Panc1 (cell line): ENCODE data around the gene CHST9. TPM values are rescaled to one million over a fixed set of nuclear protein-coding genes. Genes with fewer than 3 reads are reported as not detected.

Source experiments
- ATAC-seq: fragments of 200-7000 bp; cut with Tn5 transposase; 2 replicates; pipeline ENCODE4 v1.9.1; 2020; ENCODE audit warnings: mild to moderate bottlenecking, moderate library complexity
- BruUV-seq: library from RNA; stranded (reverse); fragments of 400-500 nt; replicated peaks from 2 replicates; lab custom pipeline; 2021; lab: Mats Ljungman, UMichigan
- CTCF ChIA-PET: fragments of 300-600 bp; sonication (Branson Sonifier 250); formaldehyde crosslinking; loops from one replicate; lab custom pipeline; 2022; ENCODE audit warnings: antibody characterized with exemption; lab: Charles Lee
- POLR2A ChIA-PET: fragments of 300-600 bp; sonication (Branson Sonifier 250); formaldehyde crosslinking; loops from one replicate; lab custom pipeline; 2022; ENCODE audit warnings: antibody characterized with exemption; lab: Charles Lee
- DNase-seq: peaks from one replicate; pipeline ENCODE4 v3.0.0-alpha.2; 2010; ENCODE audit warnings: low read depth, low spot score
- H3K27ac ChIP-seq: 2 replicates; pipeline ENCODE4 v1.5.1; 2011; ENCODE audit warnings: mild to moderate bottlenecking, low read length, inconsistent platforms
- H3K27me3 ChIP-seq: fragments of 200-500 bp; sonication (Bioruptor generic); 2 replicates; pipeline ENCODE4 v1.6.0; 2014; ENCODE audit warnings: low read length, inconsistent platforms; ENCODE audit not compliant: control insufficient read depth, insufficient read depth
- H3K36me3 ChIP-seq: fragments of 200-500 bp; sonication (Bioruptor generic); 2 replicates; pipeline ENCODE4 v1.5.1; 2014; ENCODE audit warnings: inconsistent platforms, mild to moderate bottlenecking, low read length, moderate library complexity; ENCODE audit not compliant: control insufficient read depth, insufficient read depth
- H3K4me1 ChIP-seq: 2 replicates; pipeline ENCODE4 v1.5.1; 2011; ENCODE audit warnings: inconsistent platforms, mild to moderate bottlenecking, low read length, moderate library complexity; ENCODE audit not compliant: control insufficient read depth, insufficient read depth
- H3K4me3 ChIP-seq, 2 experiments: 2 replicates each; pipeline ENCODE4 v1.5.1; 2011 to 2012; ENCODE audit warnings: low read depth in 2 of 2, low read length in 2 of 2, mild to moderate bottlenecking in 2 of 2, inconsistent platforms in 1 of 2, moderate library complexity in 1 of 2
- H3K9me3 ChIP-seq: fragments of 200-500 bp; sonication (Bioruptor generic); 2 replicates; pipeline ENCODE4 v1.5.1; 2014; ENCODE audit warnings: low read depth, mild to moderate bottlenecking, inconsistent platforms, low read length, moderate library complexity; ENCODE audit not compliant: control insufficient read depth, insufficient read depth
- POLR2AphosphoS5 ChIP-seq: IDR thresholded peaks from 2 replicates; pipeline ENCODE4 v1.6.1; 2012; ENCODE audit warnings: mild to moderate bottlenecking, low read depth, low read length, moderate library complexity
- SIN3A ChIP-seq: IDR thresholded peaks from 2 replicates; pipeline ENCODE4 v1.6.1; 2012; ENCODE audit warnings: low read depth, mild to moderate bottlenecking, low read length, moderate library complexity, borderline replicate concordance; ENCODE audit not compliant: insufficient read depth
- TCF7L2 ChIP-seq: IDR thresholded peaks from 2 replicates; pipeline ENCODE4 v1.6.1; 2011; ENCODE audit warnings: mild to moderate bottlenecking, low read depth, low read length, inconsistent platforms
- in situ Hi-C: cut with HindIII; loops from 2 replicates; pipeline ENCODE4 v1.10.0; 2016; ENCODE audit warnings: low sequenced_read_pairs, low pct_unique_long_range_greater_than_20kb
- intact Hi-C: fragments of 100-400 bp; cut with micrococcal nuclease; formaldehyde crosslinking; loops from one replicate; pipeline ENCODE4 v1.10.0; 2022; ENCODE audit not compliant: unreplicated experiment
- total RNA-seq: library from RNA; stranded (reverse); gene quantifications from one replicate; pipeline ENCODE4 v1.2.1, GENCODE V29; 2021; ENCODE audit not compliant: unreplicated experiment
- TF ChIP-seq, protein P1 (sequence below): fragments of 450-650 bp; IDR thresholded peaks from 2 replicates; pipeline ENCODE4 v1.5.1; 2017; ENCODE audit warnings: mild to moderate bottlenecking
- TF ChIP-seq, protein P2 (sequence below), 2 experiments: IDR thresholded peaks; 2 replicates each; pipeline ENCODE4 v1.6.1; 2011 to 2012; ENCODE audit warnings: low read depth in 2 of 2, control low read depth in 1 of 2, low read length in 1 of 2, mild to moderate bottlenecking in 1 of 2, moderate library complexity in 1 of 2; ENCODE audit not compliant: insufficient read depth in 1 of 2

The CHST9 gene
- total RNA-seq, 1 experiment from 2014 or later = 0.05 TPM

DNA sequence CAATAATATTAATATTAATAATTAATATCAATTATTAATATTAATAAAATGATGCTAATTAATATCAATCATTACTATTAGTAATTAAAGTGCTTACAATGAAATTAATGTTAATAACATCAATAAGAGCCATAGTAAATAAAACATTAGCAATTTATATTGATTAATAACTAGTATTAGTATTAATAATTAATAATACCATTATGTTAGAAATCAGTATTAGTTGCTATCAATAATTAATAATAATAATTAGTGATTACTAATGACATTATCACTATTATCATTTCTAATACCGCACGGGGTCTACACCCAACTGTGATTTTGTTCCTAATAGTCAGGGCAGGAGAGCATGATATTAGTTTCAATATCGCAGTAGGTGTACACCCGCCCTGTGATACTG is 296.8 kb downstream of the CHST9 start:
- ATAC-seq = no peak
- ChIA-PET POLR2A (no interaction called here), CTCF (no interaction called here)
- intact Hi-C loops (no loop called here), in situ Hi-C loops (no loop called here)
- Histone ChIP-seq H3K27ac (no peak overlapping the region), H3K4me1 (no peaks in the 10 kb centered on the region), H3K9me3 (no peaks in the 10 kb centered on the region), H3K27me3 (no peaks in the 10 kb centered on the region), H3K4me3 (no peak overlapping the region), H3K36me3 (no peaks in the 10 kb centered on the region)
- BruUV-seq = no TSS peak
- no peak for TF ChIP-seq POLR2AphosphoS5
- TF ChIP-seq, protein P1, sequence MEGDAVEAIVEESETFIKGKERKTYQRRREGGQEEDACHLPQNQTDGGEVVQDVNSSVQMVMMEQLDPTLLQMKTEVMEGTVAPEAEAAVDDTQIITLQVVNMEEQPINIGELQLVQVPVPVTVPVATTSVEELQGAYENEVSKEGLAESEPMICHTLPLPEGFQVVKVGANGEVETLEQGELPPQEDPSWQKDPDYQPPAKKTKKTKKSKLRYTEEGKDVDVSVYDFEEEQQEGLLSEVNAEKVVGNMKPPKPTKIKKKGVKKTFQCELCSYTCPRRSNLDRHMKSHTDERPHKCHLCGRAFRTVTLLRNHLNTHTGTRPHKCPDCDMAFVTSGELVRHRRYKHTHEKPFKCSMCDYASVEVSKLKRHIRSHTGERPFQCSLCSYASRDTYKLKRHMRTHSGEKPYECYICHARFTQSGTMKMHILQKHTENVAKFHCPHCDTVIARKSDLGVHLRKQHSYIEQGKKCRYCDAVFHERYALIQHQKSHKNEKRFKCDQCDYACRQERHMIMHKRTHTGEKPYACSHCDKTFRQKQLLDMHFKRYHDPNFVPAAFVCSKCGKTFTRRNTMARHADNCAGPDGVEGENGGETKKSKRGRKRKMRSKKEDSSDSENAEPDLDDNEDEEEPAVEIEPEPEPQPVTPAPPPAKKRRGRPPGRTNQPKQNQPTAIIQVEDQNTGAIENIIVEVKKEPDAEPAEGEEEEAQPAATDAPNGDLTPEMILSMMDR = no peak
- no peak for TF ChIP-seq TCF7L2
- TF ChIP-seq SIN3A = no peak
- TF ChIP-seq, protein P2, sequence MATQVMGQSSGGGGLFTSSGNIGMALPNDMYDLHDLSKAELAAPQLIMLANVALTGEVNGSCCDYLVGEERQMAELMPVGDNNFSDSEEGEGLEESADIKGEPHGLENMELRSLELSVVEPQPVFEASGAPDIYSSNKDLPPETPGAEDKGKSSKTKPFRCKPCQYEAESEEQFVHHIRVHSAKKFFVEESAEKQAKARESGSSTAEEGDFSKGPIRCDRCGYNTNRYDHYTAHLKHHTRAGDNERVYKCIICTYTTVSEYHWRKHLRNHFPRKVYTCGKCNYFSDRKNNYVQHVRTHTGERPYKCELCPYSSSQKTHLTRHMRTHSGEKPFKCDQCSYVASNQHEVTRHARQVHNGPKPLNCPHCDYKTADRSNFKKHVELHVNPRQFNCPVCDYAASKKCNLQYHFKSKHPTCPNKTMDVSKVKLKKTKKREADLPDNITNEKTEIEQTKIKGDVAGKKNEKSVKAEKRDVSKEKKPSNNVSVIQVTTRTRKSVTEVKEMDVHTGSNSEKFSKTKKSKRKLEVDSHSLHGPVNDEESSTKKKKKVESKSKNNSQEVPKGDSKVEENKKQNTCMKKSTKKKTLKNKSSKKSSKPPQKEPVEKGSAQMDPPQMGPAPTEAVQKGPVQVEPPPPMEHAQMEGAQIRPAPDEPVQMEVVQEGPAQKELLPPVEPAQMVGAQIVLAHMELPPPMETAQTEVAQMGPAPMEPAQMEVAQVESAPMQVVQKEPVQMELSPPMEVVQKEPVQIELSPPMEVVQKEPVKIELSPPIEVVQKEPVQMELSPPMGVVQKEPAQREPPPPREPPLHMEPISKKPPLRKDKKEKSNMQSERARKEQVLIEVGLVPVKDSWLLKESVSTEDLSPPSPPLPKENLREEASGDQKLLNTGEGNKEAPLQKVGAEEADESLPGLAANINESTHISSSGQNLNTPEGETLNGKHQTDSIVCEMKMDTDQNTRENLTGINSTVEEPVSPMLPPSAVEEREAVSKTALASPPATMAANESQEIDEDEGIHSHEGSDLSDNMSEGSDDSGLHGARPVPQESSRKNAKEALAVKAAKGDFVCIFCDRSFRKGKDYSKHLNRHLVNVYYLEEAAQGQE (IDR thresholded peaks at IDR 0.05; ENCODE audit: insufficient read depth in 1 of 2, low read depth in 2 of 2, low read length in 1 of 2) = no peak
- DNase-seq = no peak

DNA sequence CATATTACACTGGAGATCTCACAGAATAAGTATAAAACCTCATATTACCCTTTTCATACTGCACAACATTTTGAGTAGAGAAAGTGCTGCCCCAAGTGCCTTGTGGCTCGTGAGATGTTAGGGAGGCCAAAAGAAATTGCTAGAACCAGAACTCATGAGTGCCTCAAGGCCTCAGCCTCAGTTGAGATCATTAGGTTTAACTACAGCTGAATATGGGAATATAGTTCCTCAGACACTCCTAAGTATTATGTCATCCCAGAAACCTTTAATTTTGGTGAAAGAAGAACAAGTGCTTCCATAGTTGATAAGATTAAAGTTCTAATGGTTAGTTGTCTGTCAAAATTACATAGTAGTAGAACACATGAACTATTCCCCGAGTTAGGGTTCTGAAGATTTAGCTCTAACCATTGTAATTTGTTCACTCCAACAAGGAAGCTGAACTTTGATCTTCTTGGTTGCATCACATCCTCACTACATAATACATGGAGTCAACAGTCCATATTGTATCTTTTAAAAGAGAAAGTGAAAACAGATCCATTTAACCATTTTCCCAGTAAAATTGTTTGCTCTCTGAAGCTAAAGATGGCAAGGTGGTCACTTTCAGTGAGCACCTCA is 310.0 kb downstream of the CHST9 start:
- no peaks in the 10 kb centered on the region for H3K36me3 ChIP-seq
- ChIA-PET POLR2A (no interaction called here), CTCF (no interaction called here)
- DNase-seq (no peak), ATAC-seq (no peak)
- no TSS peak for BruUV-seq
- in situ Hi-C loops (no loop called here), intact Hi-C loops (no loop called here)
- no peak overlapping the region for H3K4me3 ChIP-seq
- no peaks in the 10 kb centered on the region for H3K27me3 ChIP-seq
- no peaks in the 10 kb centered on the region for H3K4me1 ChIP-seq
- no peaks in the 10 kb centered on the region for H3K9me3 ChIP-seq
- TF ChIP-seq POLR2AphosphoS5 (no peak), TCF7L2 (no peak), SIN3A (no peak)
- TF ChIP-seq, protein P1 = no peak
- TF ChIP-seq, protein P2 (IDR thresholded peaks at IDR 0.05; ENCODE audit: insufficient read depth in 1 of 2, low read depth in 2 of 2, low read length in 1 of 2) = no peak
- H3K27ac ChIP-seq = no peak overlapping the region
